Common myeloid progenitor, CD34-positive (primary cell): ENCODE data around the gene ZNF423.

Experiments
- CTCF ChIA-PET: fragments of 350-600 bp; sonication (Branson Sonifier 250); formaldehyde crosslinking; loops from one replicate; lab custom pipeline; 2021; ENCODE audit warnings: antibody characterized with exemption; lab: Charles Lee
- POLR2A ChIA-PET: fragments of 350-600 bp; sonication (Branson Sonifier 250); formaldehyde crosslinking; loops from one replicate; lab custom pipeline; 2021; ENCODE audit warnings: antibody characterized with exemption; lab: Charles Lee
- DNase-seq, 3 donors: peaks; one replicate each; pipeline versions ENCODE4 v3.0.0 to v3.0.0-alpha.2; 2013
- H3K27ac ChIP-seq, 2 experiments: 1 replicate in 1 of 2; 2 replicates in 1 of 2; pipeline ENCODE4 v1.7.0; 2013; ENCODE audit warnings: inconsistent platforms in 2 of 2, low read length in 2 of 2, mild to moderate bottlenecking in 2 of 2, low read depth in 1 of 2, moderate library complexity in 1 of 2; ENCODE audit not compliant: severe bottlenecking in 2 of 2, insufficient read depth in 1 of 2, poor library complexity in 1 of 2
- H3K27me3 ChIP-seq, 5 experiments: replicated peaks in 2 of 5; 1 replicate in 3 of 5; 2 replicates in 2 of 5; pipeline versions ENCODE4 v1.6.1 to v1.7.0; 2013; ENCODE audit warnings: low read length in 4 of 5, mild to moderate bottlenecking in 2 of 5, moderate library complexity in 2 of 5, inconsistent platforms in 1 of 5; ENCODE audit not compliant: insufficient read depth in 5 of 5, control insufficient read depth in 4 of 5
- H3K36me3 ChIP-seq, 4 experiments: 1 replicate in 2 of 4; 2 replicates in 2 of 4; pipeline versions ENCODE4 v1.6.1 to v1.7.0; 2013; ENCODE audit warnings: low read length in 3 of 4, control low read depth in 1 of 4, mild to moderate bottlenecking in 1 of 4; ENCODE audit not compliant: control insufficient read depth in 4 of 4, insufficient read depth in 4 of 4
- H3K4me1 ChIP-seq, 4 experiments: 1 replicate in 3 of 4; 2 replicates in 1 of 4; pipeline versions ENCODE4 v1.6.1 to v1.7.1; 2013; ENCODE audit warnings: low read length in 3 of 4, mild to moderate bottlenecking in 3 of 4, control low read depth in 1 of 4, inconsistent platforms in 1 of 4, moderate library complexity in 1 of 4; ENCODE audit not compliant: control insufficient read depth in 4 of 4, insufficient read depth in 4 of 4; ENCODE audit errors: control extremely low read depth in 1 of 4
- H3K4me3 ChIP-seq, 7 experiments: 1 replicate in 4 of 7; 2 replicates in 3 of 7; pipeline versions ENCODE4 v1.5.1 to v1.7.0; 2013; ENCODE audit warnings: mild to moderate bottlenecking in 7 of 7, low read length in 6 of 7, moderate library complexity in 6 of 7, inconsistent platforms in 2 of 7, low read depth in 2 of 7, control low read depth in 1 of 7; ENCODE audit not compliant: insufficient read depth in 4 of 7, control insufficient read depth in 1 of 7; ENCODE audit errors: extremely low read depth in 1 of 7
- H3K9me3 ChIP-seq, 5 experiments: 1 replicate in 4 of 5; 2 replicates in 1 of 5; pipeline versions ENCODE4 v1.6.1 to v1.7.1; 2013; ENCODE audit warnings: low read length in 4 of 5, mild to moderate bottlenecking in 2 of 5, inconsistent platforms in 1 of 5, low read depth in 1 of 5, moderate library complexity in 1 of 5; ENCODE audit not compliant: control insufficient read depth in 4 of 5, insufficient read depth in 2 of 5; ENCODE audit errors: control extremely low read depth in 1 of 5
- WGBS: methylation state at CpG from one replicate; pipeline ENCODE4 v1.1.5; 2013; ENCODE audit not compliant: insufficient coverage; 5-methylcytosine and 5-hydroxymethylcytosine counted together

The ZNF423 gene

GRCh38 chr16:49896447-49896964 is 40.6 kb upstream of the ZNF423 start:
- H3K36me3 ChIP-seq = no peaks in the 10 kb centered on the region
- no peak for DNase-seq
- CTCF ChIA-PET = interaction anchor here (1.7 kb wide), 1 partner anchor 21 kb away, joined by 4 read pairs; no protein-coding TSS in a partner anchor
- H3K4me1 ChIP-seq = no peaks in the 10 kb centered on the region
- POLR2A ChIA-PET = no interaction called here
- WGBS = over 99% methylated on average over 11 of the region's 12 CpGs
- H3K27me3 ChIP-seq = no peaks in the 10 kb centered on the region
- no peak overlapping the region for H3K27ac ChIP-seq
- no peak overlapping the region for H3K4me3 ChIP-seq
- no peaks in the 10 kb centered on the region for H3K9me3 ChIP-seq

DNA sequence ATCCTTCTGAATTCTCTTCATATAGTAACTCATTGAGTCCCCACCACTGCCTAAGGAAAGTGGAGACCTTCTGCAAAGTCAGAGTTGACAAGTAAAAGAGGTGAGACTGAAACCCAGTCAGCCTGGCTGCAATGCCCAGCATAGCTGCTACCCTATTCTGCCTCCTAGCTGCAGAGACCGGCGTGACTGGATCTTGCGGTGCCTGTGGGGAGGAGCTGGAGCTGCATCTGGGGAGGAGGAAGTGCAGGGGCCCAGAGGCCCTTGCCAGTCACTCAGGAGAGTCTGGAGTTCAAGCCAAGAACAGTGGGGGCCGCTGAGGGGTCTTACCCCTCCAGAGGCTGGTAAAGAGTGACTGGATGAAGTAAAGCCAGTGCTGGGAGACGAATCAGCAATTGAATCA is 35.0 kb upstream of the ZNF423 start:
- Histone ChIP-seq H3K27me3 (no peaks in the 10 kb centered on the region), H3K27ac (no peak overlapping the region), H3K4me3 (no peak overlapping the region), H3K36me3 (no peaks in the 10 kb centered on the region), H3K4me1 (peaks cover 0 to 6% (median 0%) of the 10 kb centered on the region in 4 experiments), H3K9me3 (peaks cover 0 to 4% (median 0%) of the 10 kb centered on the region in 5 experiments)
- ChIA-PET POLR2A (no interaction called here), CTCF (interaction anchor here (0.7 to 5.1 kb wide), 9 partner anchors 9 to 483 kb away, joined by 3 to 47 read pairs (median 5); no protein-coding TSS in a partner anchor)
- peak; percentile 68 to 87 (median 84) for DNase-seq
- WGBS = 0% methylated on average over 2 of the region's 5 CpGs

- no peak overlapping the region for H3K4me3 ChIP-seq
- ChIA-PET POLR2A (no interaction called here), CTCF (interaction anchor here (1.0 to 5.1 kb wide), 7 partner anchors 8 to 450 kb away, joined by 3 to 47 read pairs (median 5); no protein-coding TSS in a partner anchor)
- H3K27me3 ChIP-seq = no peaks in the 10 kb centered on the region
- peaks cover 0 to 4% (median 0%) of the 10 kb centered on the region in 5 experiments for H3K9me3 ChIP-seq
- H3K27ac ChIP-seq = no peak overlapping the region
- H3K4me1 ChIP-seq = peaks cover 0 to 6% (median 0%) of the 10 kb centered on the region in 4 experiments
- no peaks in the 10 kb centered on the region for H3K36me3 ChIP-seq
- no peak for DNase-seq
- whole genome bisulfite sequencing = 43% methylated on average over 1 of the region's 5 CpGs
Observed at GRCh38 chr16:49889725-49890397, 33.9 kb upstream of the ZNF423 start.

DNA sequence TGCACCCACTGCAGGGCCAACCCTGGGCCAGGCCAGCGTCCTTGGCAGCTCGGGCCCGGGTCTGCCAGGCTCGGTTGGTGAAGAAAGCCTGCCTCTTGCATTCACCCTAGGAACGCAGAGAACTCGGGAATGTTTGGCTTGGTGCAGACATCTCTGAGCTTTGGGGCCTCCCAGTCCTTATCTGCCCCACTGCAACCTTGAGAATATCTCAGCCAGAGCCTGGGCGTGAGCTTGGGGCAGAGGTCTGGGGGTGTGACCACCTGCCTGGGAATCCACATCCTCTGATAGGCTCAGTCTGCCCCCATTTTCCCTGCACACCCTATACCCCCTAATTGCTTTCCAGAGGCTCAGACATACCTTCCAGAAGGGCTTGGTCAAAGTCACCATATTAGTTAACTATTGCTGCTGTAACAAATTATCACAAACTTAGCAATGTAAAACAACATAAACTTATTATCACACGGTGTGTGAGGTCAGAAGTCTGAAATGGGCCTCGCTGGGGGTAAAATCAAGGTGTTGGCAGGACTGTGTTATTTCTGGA is 30.7 kb upstream of the ZNF423 start:
- 100% methylated on average over 5 of the region's 9 CpGs for WGBS
- Histone ChIP-seq H3K27ac (no peak overlapping the region), H3K4me3 (no peak overlapping the region), H3K4me1 (peaks cover 0 to 6% (median 0%) of the 10 kb centered on the region in 4 experiments), H3K27me3 (no peaks in the 10 kb centered on the region), H3K36me3 (no peaks in the 10 kb centered on the region), H3K9me3 (peaks cover 0 to 4% (median 0%) of the 10 kb centered on the region in 5 experiments)
- CTCF ChIA-PET = interaction anchor here (0.6 to 1.0 kb wide), 4 partner anchors 10 to 31 kb away, joined by 3 to 6 read pairs (median 3); no protein-coding TSS in a partner anchor
- no peak for DNase-seq
- POLR2A ChIA-PET = no interaction called here

- 89% methylated on average over 11 of the region's 14 CpGs for WGBS
- H3K9me3 ChIP-seq = no peaks in the 10 kb centered on the region
- H3K27me3 ChIP-seq = no peaks in the 10 kb centered on the region
- H3K36me3 ChIP-seq = no peaks in the 10 kb centered on the region
- no peak overlapping the region for H3K4me3 ChIP-seq
- ChIA-PET POLR2A (no interaction called here), CTCF (interaction anchor here (0.9 to 9.0 kb wide), 4 partner anchors 6 to 183 kb away, joined by 3 to 47 read pairs (median 5); no protein-coding TSS in a partner anchor)
- no peaks in the 10 kb centered on the region for H3K4me1 ChIP-seq
- no peak overlapping the region for H3K27ac ChIP-seq
- no peak for DNase-seq
Observed at GRCh38 chr16:49884033-49885015, 28.4 kb upstream of the ZNF423 start.

- Histone ChIP-seq H3K36me3 (no peaks in the 10 kb centered on the region), H3K9me3 (no peaks in the 10 kb centered on the region), H3K4me1 (no peaks in the 10 kb centered on the region), H3K27me3 (no peaks in the 10 kb centered on the region), H3K4me3 (no peak overlapping the region), H3K27ac (no peak overlapping the region)
- ChIA-PET CTCF (interaction anchor here (9.0 kb wide), 1 partner anchor 7 kb away, joined by 47 read pairs; no protein-coding TSS in a partner anchor), POLR2A (no interaction called here)
- DNase-seq = no peak
- WGBS = 95% methylated on average over 13 of the region's 16 CpGs
Observed at GRCh38 chr16:49883076-49884014, 27.4 kb upstream of the ZNF423 start.
